Measurements from ENCODE around the gene SSBP4. TPM values are rescaled to one million over a fixed set of nuclear protein-coding genes. Genes with fewer than 3 reads are reported as not detected.
"Not testable (repeated sequence)": the region's sequence is repeated elsewhere in the genome, so short reads cannot be mapped to it uniquely, and the experiment has no call there.

SSBP4 gene
- total RNA-seq, 4 donors from 2014 or later: 34.0 to 85.8 (median 39.9) TPM

DNA sequence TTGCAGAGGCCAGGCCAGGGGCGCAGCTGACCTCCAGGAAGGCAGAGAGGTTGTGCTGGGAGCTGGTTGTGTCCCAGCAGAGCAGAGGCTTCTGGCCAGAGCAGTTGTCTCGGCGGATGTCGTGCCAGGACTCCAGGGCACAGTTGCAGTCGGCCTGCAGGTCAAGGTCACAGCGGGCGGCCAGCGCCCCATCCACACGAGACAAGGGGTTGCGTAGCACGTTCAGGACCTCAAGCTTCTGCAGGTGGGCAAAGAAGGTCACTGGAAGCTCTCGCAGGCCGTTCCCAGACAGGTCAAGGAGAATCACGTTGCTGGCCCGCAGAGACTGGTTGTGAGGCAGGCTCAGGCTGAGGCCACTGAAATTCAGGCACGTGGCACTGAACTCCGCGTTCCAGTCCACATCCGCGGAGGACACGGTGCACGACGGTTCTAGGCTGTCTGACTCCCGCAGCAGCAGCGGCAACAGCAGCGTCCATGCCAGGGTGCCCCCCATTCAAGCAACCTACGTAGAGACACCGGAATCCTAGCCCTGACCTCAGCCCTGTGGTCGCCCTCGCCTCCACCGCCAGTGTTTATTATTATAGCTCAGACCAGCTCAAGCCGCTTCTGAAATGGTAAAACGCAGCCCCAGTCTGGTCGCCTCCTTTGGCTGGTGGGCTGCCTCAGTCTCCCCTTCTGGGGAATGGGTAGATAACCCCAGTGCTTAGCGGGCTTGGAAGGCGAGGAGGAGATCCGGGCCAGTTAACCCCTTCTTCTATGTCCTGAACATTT lies 22.5 kb upstream of the SSBP4 start:
- DNase-seq: no peak

DNA sequence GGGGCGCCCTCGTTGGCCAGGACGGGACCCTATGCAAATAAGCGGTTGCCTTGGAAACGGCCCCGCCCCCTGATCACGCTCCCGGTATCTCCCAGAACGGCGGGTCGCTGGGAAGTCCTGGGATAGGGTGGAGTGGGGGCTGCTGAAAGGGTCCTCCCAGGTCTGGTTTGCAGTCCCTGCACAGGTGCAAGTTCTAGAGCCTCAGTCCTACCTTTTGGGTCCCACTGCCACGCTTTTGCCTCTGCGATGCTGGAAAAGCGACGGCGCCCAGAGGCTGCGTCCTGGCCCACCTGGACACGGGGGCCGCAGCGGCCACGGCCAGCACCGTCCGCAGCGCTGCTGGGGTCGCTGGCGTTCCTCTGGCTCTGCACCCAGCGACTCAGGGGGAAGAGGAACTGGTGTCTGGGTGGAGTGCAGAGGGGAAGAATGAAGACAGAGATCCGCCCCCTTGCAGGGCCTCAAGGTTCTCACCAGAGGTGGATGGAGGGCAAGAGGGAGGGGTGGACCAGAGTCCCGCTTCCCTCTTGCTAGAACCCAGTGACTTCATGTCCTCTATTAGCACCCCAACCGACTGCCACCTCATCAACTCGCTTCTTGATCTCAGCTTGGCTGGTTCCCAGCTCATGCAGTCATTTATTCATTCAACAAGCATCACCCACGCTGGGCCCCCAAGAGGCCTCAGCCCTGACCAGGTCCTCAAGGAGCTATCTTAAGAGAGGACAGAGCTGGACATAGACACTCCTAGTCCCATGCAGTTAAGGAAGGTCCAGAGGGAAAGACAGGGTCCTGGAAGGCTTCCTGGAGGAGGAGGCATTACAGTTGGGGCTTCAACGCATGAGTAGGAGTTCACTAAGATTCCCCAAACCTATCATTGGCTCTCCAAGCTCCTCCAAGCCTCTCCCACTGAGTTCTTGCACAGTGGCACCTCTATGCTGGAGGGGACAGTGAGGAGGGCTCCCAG lies 21.7 kb upstream of the SSBP4 start, which contains the start of gene LRRC25:
LRRC25 (minus strand) TSS at position 381 of the 961 bp plus-strand sequence. CDS start 659 bp downstream, outside the sequence.
- peaks cover 0 to 35% (median 10%) of the 10 kb centered on the region in 4 donors for H3K4me1 ChIP-seq
- H3K27me3 ChIP-seq: no peaks in the 10 kb centered on the region
- H3K9me3 ChIP-seq: no peaks in the 10 kb centered on the region
- no peak for TF ChIP-seq POLR2A (IDR thresholded peaks at IDR 0.05)
- TF ChIP-seq, protein P1, sequence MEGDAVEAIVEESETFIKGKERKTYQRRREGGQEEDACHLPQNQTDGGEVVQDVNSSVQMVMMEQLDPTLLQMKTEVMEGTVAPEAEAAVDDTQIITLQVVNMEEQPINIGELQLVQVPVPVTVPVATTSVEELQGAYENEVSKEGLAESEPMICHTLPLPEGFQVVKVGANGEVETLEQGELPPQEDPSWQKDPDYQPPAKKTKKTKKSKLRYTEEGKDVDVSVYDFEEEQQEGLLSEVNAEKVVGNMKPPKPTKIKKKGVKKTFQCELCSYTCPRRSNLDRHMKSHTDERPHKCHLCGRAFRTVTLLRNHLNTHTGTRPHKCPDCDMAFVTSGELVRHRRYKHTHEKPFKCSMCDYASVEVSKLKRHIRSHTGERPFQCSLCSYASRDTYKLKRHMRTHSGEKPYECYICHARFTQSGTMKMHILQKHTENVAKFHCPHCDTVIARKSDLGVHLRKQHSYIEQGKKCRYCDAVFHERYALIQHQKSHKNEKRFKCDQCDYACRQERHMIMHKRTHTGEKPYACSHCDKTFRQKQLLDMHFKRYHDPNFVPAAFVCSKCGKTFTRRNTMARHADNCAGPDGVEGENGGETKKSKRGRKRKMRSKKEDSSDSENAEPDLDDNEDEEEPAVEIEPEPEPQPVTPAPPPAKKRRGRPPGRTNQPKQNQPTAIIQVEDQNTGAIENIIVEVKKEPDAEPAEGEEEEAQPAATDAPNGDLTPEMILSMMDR (IDR thresholded peaks at IDR 0.05): no peak
- H3K36me3 ChIP-seq: no peaks in the 10 kb centered on the region
- peak in 2 of 3 donors; percentile 69 to 72 for DNase-seq
- H3K27ac ChIP-seq: peak within 1 kb of the TSS in 2 of 4 donors; percentile 30 to 66
- peak within 1 kb of the TSS; percentile 22 to 47 (median 32) for H3K4me3 ChIP-seq

More for the DNA sequence above, 22.5 kb upstream of the SSBP4 start:
- Histone ChIP-seq H3K9me3 (no peaks in the 10 kb centered on the region), H3K27me3 (no peaks in the 10 kb centered on the region), H3K4me3 (peak overlapping the region; percentile 22 to 47 (median 32)), H3K36me3 (no peaks in the 10 kb centered on the region), H3K27ac (peak overlapping the region in 2 of 4 donors; percentile 30 to 66), H3K4me1 (peaks cover 0 to 28% (median 10%) of the 10 kb centered on the region in 4 donors)
- TF ChIP-seq, protein P1 (IDR thresholded peaks at IDR 0.05): no peak
- TF ChIP-seq POLR2A (IDR thresholded peaks at IDR 0.05): no peak

DNA sequence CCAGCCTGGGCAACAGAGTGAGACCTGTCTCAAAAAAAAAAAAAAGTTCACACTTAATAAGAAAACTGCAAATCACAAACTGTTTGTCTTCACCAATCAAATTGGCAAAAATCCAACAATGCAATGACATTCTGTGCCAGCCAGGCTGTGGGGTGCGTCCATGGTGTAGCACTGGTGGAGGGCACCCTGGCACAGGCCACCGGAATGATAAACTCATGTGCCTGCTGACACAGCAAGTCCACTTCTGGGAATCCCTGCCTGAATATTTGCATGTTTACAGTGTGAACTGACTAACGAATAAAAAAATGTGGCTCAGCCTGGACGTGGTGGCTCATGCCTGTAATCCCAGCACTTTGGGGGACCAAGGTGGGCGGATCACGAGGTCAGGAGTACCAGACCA lies 20.2 kb upstream of the SSBP4 start:
- Histone ChIP-seq H3K27me3 (no peaks in the 10 kb centered on the region), H3K9me3 (no peaks in the 10 kb centered on the region), H3K36me3 (no peaks in the 10 kb centered on the region), H3K4me3 (no peak overlapping the region), H3K4me1 (peaks cover 0 to 35% (median 9%) of the 10 kb centered on the region in 4 donors), H3K27ac (no peak overlapping the region)
- DNase-seq: peak in 1 of 3 donors; percentile 70
- TF ChIP-seq, protein P1 (IDR thresholded peaks at IDR 0.05): peak in 2 of 6 experiments; percentile 15 to 22
- no peak for TF ChIP-seq POLR2A (IDR thresholded peaks at IDR 0.05)

DNA sequence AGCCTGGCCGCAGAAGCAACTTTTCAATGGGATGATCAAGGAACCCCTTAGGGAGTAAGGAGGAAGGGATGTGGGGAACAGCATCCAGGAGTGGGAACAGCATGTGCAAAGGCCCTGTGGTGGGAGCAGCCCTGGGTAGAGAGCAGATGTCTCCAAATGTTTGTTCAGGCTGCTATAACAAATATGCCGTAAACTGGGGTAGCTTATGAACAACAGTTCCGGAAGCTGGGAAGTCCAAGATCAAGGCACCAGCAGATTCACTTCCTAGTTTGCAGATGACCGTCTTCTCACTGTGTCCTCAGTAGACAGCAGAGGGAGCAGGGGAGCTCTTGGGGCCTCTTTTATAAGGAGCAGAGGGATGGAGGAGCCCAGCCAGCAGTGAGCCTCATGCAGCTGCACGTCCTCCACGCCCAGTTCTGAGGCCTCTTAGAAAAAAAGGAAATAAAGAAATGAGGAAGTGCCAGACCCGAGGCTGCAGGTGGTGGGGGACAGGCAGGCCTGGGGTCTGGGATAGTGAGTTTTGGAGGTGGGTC lies 17.6 kb upstream of the SSBP4 start:
- no peak overlapping the region for H3K4me3 ChIP-seq
- no peaks in the 10 kb centered on the region for H3K27me3 ChIP-seq
- peak in 2 of 3 donors; percentile 81 to 89 for DNase-seq
- peaks cover 0 to 35% (median 9%) of the 10 kb centered on the region in 4 donors for H3K4me1 ChIP-seq
- peak overlapping the region; percentile 34 to 65 (median 51) for H3K27ac ChIP-seq
- H3K36me3 ChIP-seq: no peaks in the 10 kb centered on the region
- H3K9me3 ChIP-seq: no peaks in the 10 kb centered on the region
- peak in 1 of 2 donors; percentile 48 for TF ChIP-seq POLR2A (IDR thresholded peaks at IDR 0.05)
- TF ChIP-seq, protein P1 (IDR thresholded peaks at IDR 0.05): peak in 4 of 6 experiments; percentile 34 to 68 (median 59)

DNA sequence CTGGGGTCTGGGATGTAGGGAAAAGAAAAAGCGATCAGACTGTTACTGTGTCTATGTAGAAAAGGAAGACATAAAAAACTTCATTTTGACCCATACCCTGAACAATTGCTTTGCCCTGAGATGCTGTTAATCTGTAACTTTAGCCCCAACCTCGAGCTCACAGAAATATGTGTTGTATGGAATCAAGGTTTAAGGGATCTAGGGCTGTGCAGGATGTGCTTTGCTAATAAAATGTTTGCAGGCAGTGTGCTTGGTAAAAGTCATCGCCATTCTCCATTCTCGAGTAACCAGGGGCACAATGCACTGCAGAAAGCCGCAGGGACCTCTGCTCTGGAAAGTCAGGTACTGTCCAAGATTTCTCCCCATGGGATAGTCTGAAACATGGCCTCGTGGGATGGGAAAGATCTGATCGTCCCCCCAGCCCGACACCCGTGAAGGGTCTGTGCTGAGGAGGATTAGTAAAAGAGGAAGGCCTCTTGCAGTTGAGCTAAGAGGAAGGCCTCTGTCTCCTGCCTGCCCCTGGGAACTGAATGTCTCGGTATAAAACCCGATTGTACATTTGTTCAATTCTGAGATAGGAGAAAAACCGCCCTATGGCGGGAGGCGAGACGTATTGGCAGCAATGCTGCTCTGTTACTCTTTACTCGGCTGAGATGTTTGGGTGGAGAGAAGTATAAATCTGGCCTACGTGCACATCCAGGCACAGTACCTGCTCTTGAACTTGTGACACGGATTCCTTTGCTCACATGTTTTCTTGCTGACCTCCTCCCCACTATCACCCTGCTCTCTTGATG lies 16.5 kb upstream of the SSBP4 start:
- peaks cover 0 to 26% (median 4%) of the 10 kb centered on the region in 4 donors for H3K4me1 ChIP-seq
- H3K4me3 ChIP-seq, DNase-seq, H3K27me3 ChIP-seq, H3K9me3 ChIP-seq, H3K36me3 ChIP-seq: not testable (repeated sequence)
- peak overlapping the region; percentile 34 to 65 (median 51) for H3K27ac ChIP-seq

DNA sequence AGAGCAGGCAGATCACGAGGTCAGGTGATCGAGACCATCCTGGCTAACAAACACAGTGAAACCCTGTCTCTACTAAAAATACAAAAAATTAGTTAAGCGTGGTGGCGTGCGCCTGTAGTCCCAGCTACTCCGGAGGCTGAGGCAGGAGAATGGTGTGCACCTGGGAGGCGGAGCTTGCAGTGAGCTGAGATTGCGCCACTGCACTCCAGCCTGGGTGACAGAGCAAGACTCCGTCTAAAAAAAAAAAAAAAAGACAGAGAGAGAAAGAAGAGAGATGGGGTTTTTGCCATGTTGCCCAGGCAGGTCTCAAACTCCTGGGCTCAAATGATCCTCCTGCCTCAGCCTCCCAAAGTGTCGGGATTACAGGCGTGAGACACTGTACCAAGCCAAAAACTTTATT lies 13.4 kb upstream of the SSBP4 start:
- not testable (repeated sequence) for H3K36me3 ChIP-seq, H3K27me3 ChIP-seq, H3K27ac ChIP-seq, H3K4me3 ChIP-seq, DNase-seq, H3K9me3 ChIP-seq
- peaks cover 0 to 10% (median 0%) of the 10 kb centered on the region in 4 donors for H3K4me1 ChIP-seq
